ENCODE results near the gene MMP8. TPM values are rescaled to one million over a fixed set of nuclear protein-coding genes. Genes with fewer than 3 reads are reported as not detected.

The MMP8 gene
- total RNA-seq, 2 donors from 2014 or later: not detected

DNA sequence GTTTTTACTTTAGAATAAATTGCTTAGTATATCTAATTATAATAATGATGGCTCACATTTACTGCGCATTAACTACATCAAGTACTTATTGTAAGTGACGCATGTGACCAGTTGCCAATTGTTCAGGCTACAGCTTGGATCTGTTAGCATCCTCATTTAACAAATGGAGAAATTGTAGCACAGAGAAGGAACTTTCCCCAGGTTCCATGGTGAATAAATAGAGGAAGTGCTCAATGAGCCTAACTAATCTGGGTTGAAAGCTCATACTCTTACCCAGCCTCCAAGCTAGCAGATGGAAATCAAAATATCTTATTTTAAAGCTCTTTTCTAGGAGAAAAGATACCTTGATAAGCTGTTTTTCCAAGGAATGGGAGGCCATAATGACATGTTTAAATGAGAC lies 39.0 kb downstream of the MMP8 start:
- Histone ChIP-seq H3K36me3 (no peaks in the 10 kb centered on the region), H3K9ac (ENCODE audit: low read depth in 2 of 2, low read length in 2 of 2) (no peak overlapping the region), H3K9me3 (no peaks in the 10 kb centered on the region), H3K27me3 (no peaks in the 10 kb centered on the region), H3K27ac (no peak overlapping the region), H3K4me1 (no peaks in the 10 kb centered on the region), H3K4me3 (no peak overlapping the region)
- TF ChIP-seq CTCF (IDR thresholded peaks at IDR 0.05): no peak
- no peak for DNase-seq
- intact Hi-C loops (cut with DNase I): no loop called here

DNA sequence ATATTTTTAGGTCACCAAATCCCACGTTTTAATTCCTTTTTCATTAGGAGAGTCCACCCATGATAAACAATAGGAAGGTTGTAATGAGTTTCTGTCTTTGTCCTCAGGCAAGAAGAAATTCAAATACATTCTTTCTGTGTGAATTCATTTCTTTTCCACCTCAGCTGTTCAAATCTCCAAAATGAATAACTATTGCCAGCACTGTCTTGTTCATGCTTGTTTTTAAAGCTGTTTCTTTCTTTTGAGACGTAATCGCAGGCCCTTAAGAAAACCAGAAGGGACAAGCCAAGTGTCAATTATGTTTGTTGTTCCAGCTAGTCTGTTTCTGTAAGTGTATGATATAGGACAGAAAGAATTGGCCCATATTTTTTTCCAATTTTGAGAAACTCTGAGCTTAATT lies 39.4 kb downstream of the MMP8 start:
- Histone ChIP-seq H3K4me3 (no peak overlapping the region), H3K27me3 (no peaks in the 10 kb centered on the region), H3K9me3 (no peaks in the 10 kb centered on the region), H3K36me3 (no peaks in the 10 kb centered on the region), H3K27ac (no peak overlapping the region), H3K4me1 (no peaks in the 10 kb centered on the region), H3K9ac (ENCODE audit: low read depth in 2 of 2, low read length in 2 of 2) (no peak overlapping the region)
- no peak for DNase-seq
- TF ChIP-seq CTCF (IDR thresholded peaks at IDR 0.05): no peak
- intact Hi-C loops (cut with DNase I): no loop called here

DNA sequence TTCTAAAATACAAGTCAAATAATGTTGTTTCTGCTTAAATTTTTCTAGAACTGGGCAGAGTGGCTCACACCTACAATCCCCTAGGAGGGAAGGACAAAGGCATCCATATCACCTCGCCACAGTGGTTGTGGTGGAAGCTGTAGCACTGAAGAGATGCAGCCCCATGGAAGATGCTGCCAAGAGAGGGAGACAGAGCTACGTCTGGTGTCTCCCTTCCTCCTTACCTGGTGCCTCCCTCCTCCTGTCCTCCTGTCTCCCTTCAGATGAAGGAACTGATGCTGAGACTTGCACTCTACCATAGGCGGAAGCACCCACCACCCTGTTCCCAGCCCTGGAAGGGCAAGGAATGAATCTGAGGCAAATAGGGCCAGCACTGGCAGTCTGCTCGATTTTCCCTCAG lies 41.5 kb downstream of the MMP8 start:
- no peak for TF ChIP-seq CTCF (IDR thresholded peaks at IDR 0.05)
- no peaks in the 10 kb centered on the region for H3K4me1 ChIP-seq
- DNase-seq: no peak
- no peak overlapping the region for H3K27ac ChIP-seq
- intact Hi-C loops (cut with DNase I): no loop called here
- H3K9me3 ChIP-seq: no peaks in the 10 kb centered on the region
- H3K27me3 ChIP-seq: no peaks in the 10 kb centered on the region
- H3K9ac ChIP-seq (ENCODE audit: low read depth in 2 of 2, low read length in 2 of 2): no peak overlapping the region
- no peaks in the 10 kb centered on the region for H3K36me3 ChIP-seq
- H3K4me3 ChIP-seq: no peak overlapping the region

GRCh38 chr11:102680945-102681344 lies 43.8 kb downstream of the MMP8 start:
- Histone ChIP-seq H3K4me1 (no peaks in the 10 kb centered on the region), H3K9ac (ENCODE audit: low read depth in 2 of 2, low read length in 2 of 2) (no peak overlapping the region), H3K4me3 (no peak overlapping the region), H3K27me3 (no peaks in the 10 kb centered on the region), H3K9me3 (no peaks in the 10 kb centered on the region), H3K27ac (no peak overlapping the region), H3K36me3 (no peaks in the 10 kb centered on the region)
- intact Hi-C loops (cut with DNase I): no loop called here
- no peak for DNase-seq
- TF ChIP-seq CTCF (IDR thresholded peaks at IDR 0.05): no peak

GRCh38 chr11:102678022-102678421 lies 46.7 kb downstream of the MMP8 start:
- Histone ChIP-seq H3K27ac (no peak overlapping the region), H3K27me3 (no peaks in the 10 kb centered on the region), H3K9ac (ENCODE audit: low read depth in 2 of 2, low read length in 2 of 2) (no peak overlapping the region), H3K36me3 (no peaks in the 10 kb centered on the region), H3K4me1 (no peaks in the 10 kb centered on the region), H3K9me3 (no peaks in the 10 kb centered on the region), H3K4me3 (no peak overlapping the region)
- TF ChIP-seq CTCF (IDR thresholded peaks at IDR 0.05): no peak
- intact Hi-C loops (cut with DNase I): no loop called here
- no peak for DNase-seq

DNA sequence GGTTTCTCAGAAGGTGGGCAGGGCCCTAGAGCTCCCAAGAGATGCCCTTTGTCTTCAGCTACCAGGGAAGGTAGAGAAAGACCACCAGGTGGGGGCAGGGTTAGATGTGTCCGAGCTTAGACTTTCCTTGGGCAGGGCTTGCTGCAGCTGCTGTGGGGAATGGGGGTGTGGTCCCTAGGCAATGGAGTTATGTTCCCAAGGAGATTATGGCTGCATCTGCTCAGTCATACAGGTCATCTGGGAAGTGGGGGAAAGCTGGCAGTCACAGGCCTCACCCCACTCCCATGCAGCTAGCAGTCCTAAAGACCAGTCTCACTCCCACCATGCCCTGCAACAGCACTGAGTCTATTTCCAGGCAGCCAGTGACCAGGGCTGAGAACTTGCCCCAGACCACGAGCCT lies 48.7 kb downstream of the MMP8 start:
- Histone ChIP-seq H3K9me3 (no peaks in the 10 kb centered on the region), H3K4me3 (no peak overlapping the region), H3K36me3 (no peaks in the 10 kb centered on the region), H3K4me1 (no peaks in the 10 kb centered on the region), H3K27me3 (no peaks in the 10 kb centered on the region), H3K27ac (no peak overlapping the region), H3K9ac (ENCODE audit: low read depth in 2 of 2, low read length in 2 of 2) (no peak overlapping the region)
- no peak for DNase-seq
- intact Hi-C loops (cut with DNase I): no loop called here
- no peak for TF ChIP-seq CTCF (IDR thresholded peaks at IDR 0.05)

Data from colonic mucosa (tissue), 4 donors.